ENCODE data around the gene RTKN2.
A peak's percentile ranks its signal among the peaks of the same experiment; 100 is the strongest.
"Not testable (repeated sequence)": the region's sequence is repeated elsewhere in the genome, so short reads cannot be mapped to it uniquely, and the experiment has no call there.

RTKN2 gene, protein sequence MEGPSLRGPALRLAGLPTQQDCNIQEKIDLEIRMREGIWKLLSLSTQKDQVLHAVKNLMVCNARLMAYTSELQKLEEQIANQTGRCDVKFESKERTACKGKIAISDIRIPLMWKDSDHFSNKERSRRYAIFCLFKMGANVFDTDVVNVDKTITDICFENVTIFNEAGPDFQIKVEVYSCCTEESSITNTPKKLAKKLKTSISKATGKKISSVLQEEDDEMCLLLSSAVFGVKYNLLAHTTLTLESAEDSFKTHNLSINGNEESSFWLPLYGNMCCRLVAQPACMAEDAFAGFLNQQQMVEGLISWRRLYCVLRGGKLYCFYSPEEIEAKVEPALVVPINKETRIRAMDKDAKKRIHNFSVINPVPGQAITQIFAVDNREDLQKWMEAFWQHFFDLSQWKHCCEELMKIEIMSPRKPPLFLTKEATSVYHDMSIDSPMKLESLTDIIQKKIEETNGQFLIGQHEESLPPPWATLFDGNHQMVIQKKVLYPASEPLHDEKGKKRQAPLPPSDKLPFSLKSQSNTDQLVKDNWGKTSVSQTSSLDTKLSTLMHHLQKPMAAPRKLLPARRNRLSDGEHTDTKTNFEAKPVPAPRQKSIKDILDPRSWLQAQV

DNA sequence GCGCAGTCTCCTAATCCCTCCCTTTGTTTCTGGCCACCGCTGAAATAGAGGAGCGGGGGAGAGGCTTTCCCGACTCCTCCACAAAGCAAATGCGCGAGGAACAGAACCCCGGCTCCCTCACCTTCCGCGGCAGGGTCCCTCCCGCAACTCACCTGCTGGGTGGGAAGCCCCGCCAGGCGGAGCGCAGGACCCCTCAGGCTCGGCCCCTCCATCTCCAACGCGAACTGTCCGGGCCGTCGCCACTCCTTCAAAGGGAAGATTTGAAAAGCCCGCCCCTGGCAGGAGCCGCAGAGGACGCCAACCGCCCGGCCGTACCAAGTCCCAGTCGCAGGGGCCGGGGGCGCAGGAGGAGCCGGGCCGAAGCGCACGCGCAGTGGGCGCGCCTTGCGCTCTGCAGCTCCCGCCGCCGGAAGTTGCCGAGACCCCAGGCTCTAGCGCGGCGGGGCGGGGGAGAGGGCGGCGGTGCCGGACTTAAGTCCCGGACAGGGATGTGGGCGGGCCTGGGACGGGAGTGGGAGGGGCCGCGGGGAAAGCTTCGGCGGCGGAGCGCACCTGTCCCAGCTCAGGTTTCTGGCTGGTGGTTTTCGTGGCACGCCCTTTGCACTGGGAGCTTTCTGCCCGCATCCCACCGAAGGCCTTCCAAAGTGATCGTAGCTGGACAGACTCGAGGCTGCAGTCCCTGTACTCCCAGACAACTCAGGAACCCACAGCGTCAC, at the start of gene RTKN2:
TSS of gene RTKN2 (minus strand) at position 446 of the 716 bp plus-strand sequence. CDS start at position 212, 234 bp downstream.
- peak; percentile 42 for DNase-seq

DNA sequence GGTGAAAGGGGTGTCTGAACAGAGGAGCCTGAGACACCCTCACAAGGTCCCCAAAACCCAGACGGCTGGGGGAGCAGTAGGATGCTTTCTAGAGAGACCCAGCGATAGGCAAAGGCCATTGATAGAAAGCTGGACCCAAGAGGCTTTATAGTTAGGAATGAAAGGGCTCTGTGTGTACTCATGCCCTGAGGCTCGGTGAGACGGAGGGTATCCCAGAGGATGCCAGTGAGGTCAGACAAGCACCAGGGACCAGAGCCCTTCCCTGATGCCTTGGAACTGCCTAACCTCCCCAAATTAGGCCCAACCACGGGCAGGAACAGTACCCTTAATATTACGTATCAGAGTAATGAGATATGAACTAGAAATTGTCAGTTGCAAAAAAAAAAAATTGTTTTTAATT, 48.6 kb upstream of the RTKN2 start:
- no peak for DNase-seq

DNA sequence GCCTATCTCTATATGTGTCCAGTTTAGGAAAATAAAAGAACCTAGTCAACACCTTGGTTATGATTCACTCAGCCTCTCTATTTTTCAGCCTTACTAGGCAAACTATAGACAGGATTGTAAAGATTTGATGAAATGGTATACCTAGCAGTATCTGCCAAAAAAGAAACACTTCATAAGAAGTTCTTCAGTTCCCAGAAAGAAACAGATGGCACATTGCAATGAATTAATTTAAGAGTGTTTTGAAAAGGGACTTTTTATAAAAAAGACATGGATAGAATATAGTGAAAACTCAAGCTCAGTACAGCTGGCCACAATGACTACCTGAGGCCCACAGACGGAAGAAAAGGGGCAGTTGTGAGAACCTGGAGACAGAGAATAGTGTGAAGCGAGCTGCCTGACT, 40.6 kb upstream of the RTKN2 start:
- no peak for DNase-seq

DNA sequence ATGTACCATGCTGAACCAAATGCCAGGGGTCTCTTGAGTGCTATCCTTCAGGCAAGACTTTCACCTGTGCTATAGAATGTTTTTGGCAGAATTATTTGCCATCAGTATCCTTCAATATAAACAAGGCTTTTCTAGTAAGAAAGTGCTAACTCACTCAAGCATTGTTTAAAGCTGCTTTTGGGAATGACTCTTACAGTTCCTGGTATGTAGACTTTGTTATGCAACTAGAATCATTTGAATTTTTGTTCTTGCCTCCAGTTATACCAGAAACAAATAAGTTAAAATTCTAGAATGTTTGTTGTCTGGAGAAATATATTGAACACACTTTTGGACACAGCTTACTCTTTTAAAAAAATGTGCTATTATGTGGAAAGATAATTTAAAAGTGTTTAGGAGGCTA, 39.5 kb upstream of the RTKN2 start:
- DNase-seq = no peak

DNA sequence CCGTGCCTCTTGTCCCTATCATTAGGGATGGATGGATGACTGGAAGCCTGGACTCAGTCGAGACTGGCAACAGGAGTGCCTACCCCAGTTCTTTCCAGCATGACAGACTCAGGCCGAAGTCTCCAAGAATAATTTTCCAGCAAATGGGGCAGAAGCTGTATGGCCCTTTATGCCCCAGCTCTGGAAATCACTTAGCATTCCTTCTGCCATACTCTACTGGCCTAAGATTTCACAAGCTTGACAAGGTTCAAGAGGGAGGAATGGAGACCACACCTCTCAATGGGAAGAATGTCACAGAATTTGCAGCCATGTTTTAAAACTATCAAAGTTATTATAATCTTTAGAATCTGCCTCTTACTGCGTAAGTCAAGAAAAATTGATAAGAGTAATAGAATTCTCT, 39.0 kb upstream of the RTKN2 start:
- DNase-seq = no peak

DNA sequence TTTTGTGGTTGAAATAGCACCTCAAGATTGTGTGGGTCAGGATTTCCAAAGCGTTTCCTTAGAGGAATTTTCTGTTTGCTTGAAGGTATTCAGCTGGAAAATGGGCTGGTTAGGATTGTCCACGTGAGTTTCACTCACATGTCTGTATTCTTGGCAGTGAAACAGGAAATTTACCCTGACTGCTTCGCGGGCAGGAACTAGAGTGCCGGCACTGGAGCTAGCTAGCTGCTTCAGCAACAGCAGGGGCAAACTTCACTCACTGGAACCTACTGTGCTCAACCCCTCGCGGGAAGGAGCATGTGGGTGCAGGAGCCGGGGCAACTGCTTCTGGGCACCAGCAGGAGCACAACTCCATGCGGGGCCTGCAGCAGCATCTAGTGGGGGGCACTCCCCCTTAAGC, 38.0 kb upstream of the RTKN2 start:
- no peak for DNase-seq

DNA sequence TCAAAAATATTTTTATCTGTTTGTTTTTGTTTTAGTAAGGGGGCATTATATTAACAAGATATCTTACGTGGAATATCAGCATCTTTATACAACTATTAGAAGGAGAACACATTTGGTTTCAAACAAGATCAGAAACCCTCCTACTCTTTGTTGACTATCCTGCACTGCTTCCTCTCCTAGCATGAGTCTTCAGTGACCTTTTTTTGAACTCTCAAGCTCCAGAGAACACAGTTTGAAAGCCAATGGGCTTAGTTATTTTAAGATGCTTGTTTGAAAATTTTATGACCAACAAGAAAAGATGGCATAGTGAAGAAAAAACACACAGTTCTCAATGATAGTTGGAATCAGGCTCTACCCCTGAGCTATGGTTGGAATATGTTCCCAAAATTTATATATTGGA, 37.2 kb upstream of the RTKN2 start:
- no peak for DNase-seq

DNA sequence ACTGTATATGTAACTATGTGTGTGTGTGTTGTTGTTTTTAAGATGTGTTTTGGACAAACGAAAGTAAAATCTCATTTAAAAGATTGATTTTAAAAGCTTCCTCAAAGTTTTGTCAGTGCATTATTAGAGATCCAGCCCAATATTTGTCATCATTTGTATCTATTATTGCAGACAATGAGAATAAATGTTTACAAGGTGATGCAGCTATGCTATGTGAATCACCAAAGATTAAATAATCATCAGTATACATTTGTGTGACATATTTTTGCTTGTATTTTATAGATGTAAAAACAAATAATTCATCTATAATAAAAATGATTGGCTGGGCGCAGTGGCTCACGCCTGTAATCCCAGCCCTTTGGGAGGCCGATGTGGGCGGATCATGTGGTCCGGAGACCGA, 35.3 kb upstream of the RTKN2 start:
- no peak for DNase-seq

DNA sequence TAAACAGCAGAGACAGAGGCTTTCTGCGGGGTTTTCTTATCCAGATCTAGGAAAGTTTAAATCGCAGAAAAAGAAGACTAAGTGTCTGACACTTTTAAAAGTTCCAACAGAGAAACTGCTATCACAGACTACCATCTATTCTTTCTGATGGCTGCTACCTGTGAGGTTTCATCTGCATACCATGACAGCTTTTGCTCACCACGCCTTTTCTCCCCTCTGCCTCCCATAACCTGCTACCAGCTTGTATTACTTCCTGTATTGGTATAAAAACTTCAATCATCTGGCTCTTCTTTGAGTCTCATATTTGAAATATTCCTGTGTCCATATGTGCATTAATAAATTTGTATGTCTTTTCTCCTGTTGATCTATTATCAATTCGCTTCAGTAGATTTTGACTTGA, 34.1 kb upstream of the RTKN2 start:
- DNase-seq = no peak

DNA sequence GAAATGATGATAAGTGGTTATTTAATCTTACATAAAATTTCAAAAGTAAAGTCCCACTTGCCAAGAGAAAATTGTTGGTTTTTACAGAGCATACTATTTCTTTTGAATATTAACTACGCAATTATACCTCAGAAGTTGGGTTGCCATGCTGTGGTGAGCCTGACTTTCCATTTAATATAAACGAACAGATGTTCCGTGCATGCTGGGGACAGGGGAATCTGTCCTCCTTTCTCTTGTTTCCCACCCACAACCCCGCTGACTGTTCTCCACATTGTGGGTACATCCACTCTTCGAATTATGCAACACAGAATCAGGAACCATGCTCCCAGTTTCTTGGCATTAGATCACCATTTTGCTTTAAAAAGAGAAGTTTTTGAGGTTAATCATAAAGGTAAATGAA, 29.2 kb upstream of the RTKN2 start:
- no peak for DNase-seq

DNA sequence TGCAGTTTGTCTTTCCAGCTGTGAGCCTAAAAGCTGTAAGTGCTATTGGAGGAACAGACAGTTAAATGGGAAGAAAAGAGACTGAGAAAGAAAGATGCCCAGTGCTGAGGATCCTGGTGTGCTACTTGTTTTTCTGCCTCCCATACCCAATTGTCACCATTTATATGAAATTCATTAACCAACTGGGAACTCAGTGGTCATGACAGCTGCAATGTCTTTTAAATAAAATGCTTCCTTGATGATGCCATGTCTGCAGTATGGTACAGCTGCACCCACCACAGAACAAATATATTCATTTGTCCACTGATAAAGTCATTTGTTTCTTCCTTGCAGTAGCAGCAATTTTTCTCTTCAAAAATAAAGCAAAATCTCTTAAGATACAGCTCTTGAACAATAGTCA, 15.6 kb upstream of the RTKN2 start:
- DNase-seq = no peak

DNA sequence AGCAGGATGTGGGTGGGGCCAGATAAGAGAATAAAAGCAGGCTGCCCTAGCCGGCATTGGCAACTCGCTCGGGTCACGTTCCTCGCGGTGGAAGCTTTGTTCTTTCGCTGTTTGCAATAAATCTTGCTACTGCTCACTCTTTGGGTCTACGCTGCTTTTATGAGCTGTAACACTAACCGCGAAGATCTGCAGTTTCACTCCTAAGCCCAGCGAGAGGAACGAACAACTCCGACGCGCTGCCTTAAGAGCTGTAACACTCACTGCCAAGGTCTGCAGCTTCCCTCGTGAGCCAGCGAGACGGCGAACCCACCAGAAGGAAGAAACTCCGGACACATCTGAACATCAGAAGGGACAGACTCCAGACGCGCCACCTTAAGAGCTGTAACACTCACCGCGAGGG, 12.7 kb upstream of the RTKN2 start:
- DNase-seq = not testable (repeated sequence)

DNA sequence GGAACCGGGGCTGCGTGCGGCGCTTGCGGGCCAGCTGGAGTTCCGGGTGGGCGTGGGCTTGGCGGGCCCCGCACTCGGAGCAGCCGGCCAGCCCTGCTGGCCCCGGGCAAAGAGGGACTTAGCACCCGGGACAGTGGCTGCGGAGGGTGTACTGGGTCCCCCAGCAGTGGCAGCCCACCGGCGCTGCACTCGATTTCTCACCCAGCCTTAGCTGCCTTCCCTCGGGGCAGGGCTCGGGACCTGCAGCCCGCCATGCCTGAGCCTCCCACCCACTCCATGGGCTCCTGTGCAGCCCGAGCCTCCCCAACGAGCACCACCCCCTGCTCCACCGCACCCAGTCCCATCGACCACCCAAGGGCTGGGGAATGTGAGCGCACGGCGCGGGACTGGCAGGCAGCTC, 11.7 kb upstream of the RTKN2 start:
- DNase-seq = not testable (repeated sequence)

DNA sequence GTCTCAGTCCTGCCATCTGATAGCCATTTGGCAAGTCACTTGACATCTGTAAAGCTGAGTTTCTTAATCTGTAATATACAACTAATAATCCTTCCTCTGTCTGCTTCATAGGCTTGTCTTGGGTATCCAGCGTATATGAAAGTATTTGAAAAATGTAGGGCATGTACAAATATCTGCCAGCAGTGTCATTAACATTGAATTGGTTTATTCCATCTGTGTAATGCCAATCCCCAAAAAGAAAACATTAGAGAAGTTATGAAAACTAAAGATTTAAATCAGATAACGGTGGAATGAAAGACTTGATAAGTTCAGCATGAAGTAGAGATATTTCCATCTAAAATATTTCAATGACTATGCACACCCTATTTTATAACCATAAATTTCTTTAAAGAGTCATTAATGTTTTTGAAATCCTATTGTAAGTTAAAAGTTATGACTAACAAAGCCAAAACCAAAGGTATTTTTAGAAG, 9.8 kb upstream of the RTKN2 start:
- DNase-seq = peak; percentile 12

DNA sequence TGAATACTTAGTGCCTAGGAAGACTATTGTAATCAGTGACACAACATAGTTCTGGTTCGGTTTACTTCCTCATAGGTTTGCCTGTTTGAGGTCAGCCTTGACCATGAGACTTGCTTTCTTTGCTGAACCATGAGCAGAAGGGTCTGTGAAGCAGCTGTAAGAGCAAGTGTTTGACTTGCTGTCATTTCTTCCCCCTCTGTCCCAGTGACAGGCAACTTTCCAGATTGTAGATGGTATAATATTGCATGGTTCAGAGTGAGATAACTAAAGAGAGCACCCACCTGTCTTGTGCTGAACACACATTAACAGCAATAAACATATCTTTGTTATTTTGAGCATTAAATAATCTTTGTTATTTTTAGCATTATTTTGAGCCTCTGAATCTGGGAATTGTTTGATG, 9.3 kb upstream of the RTKN2 start:
- DNase-seq = no peak

DNA sequence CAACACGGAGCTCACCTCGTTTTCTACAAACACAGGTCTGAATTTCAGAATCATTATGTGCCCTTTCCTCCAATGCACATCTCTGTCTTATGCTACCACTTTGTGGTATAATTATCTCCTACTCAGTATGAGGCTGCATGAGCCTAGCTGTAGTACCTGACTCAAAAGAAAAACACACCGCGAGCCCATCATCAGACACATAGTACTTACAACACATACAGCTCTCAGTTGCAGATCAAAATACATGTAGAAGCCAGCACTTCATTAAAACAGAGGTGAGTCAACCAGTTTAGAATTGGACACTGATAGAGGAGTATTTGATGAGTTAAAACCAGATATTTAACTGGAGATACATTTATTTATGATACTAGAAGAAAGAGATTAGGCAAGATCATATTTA, 1.4 kb upstream of the RTKN2 start:
- DNase-seq = no peak

DNA sequence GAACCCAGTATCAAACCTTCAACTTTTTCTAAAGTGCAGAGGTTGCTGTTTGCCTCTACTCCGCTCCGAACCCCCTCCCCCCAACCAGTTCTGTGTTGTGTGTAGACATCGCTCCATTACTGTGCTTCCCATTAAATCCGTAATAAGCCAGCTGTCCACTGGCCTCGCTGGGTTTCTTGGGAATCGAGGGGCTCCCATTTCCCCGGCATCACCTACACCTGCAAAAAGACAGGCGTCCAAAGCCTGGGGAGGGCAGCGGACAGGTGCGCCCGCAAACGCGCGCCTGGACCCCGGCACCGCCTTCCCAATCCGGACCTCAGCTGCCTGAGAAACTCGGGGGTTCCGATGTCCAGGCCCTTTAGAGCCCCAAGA, 631 bp downstream of the RTKN2 start:
- no peak for DNase-seq

DNA sequence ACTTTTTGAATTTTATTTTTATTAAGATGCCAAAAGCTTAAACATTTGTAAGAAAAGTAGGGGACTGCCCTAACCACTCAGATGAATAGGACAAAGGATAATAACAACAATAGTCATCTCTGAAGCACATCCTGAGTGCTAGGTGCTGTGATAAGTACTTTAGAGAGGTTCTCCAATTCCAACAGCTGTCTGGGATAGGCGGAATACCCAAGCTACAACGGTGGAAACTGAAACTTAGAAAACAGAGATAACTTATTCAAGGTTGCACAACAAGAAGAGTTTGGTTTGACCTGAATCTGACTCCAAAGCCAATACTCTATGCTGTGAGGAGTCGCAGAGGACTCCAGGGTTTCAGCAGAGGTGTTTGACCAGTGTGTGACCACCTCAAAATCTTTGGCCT, 2.0 kb downstream of the RTKN2 start:
- DNase-seq = no peak

DNA sequence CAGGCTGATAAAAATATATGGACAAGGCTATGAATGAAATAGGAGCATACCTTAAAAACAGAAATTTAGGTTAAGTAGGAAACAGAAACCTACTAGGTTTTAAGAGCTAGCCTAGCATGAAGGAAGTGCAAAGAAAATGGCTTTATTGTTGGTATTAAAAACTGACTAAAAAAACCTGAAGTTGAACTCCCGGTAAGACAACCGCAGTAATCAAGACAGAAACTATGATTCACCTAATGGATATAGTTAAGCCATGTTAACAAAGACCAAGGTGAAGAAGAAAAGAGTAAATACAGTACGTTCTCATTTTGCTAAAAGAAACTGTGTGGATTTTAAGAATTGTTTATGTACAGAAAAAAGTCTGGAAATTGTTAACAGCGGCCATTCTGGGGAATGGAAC, 2.5 kb downstream of the RTKN2 start:
- no peak for DNase-seq

DNA sequence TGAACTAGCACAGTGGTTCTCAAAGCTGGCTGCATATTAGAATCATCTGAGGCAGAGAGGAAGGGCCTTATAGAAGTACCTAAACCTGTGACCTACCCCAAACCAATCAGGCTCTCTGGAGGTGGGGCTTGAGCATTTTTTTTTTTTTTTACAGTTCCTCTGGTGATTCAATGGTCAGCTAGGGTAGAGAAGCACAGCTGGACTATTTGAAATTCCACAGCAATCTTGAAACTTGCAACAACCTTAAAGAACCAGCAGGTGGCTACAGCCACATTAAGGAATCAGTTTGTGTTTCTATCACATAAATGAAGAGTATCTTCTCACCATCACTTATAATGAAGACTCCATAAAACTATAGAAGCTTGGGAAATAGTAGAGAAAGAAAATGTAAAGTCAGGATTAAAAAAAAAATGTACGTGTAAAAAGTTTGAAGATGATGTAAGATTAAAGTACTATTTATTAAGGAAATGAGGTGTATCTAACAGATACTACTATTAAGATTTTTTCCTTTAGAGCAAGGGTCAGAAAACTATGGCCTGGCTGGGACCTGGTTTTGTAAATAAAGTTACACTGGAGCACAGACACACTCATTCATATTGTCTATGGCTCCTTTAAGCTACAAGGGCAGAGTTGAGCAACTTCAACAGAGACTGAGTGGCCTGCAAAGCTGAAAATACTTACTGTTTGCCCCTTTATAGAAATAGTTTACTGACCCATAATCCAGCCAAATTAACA, 3.8 kb downstream of the RTKN2 start:
- DNase-seq = peak; percentile 83

DNA sequence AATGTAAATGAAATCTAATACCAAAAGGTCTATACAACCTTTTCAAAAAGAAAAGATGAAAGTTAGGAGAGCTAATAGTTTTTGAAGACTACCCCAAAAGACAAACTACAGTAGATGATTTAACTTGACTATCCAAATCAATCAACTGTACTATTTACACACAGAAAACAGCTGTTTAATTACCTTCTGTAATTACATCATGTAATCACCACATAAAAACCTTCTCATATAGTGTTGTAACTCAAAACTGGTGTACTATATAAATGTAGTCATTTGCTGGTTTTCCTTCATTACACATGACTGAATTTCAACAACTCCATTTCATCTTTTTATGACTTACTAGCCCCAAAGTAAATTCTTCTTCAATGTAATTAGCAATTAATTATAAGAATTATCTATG, 4.5 kb downstream of the RTKN2 start:
- DNase-seq = no peak

DNA sequence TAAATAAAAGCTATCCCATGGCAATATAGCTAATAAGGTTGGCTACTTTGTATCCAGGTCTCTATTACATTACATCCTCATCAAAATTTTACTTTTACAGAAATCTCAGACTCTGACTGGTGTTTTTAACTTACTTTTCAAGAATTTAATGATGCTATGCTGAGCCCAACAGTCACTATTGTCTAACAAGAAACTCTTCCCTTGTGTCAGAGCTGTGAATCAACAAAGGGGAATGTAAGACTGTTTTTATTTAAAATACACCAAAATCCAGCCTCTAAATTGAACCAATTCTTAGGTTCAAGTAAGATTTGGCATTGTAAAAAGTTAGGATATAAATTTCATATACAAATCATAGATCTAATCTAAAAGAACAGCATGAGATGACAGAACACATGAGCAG, 7.0 kb downstream of the RTKN2 start:
- no peak for DNase-seq

DNA sequence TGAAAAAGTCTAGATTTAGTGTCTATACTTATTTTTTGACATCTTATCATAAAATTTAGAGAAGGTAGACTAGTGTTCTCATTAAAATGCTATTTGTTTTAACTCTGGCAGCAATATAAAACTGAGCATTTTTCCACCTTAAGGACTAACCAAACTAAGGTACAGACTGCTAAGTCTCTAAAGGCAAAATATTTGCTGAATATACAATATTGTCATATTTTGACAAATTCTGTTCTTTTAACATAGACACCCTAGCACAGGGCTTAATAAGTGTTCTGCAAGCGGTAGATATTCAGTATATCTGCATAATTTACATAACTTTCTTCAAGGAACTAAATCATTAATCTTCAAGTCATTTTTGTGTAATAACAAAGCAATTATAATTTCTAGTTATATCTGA, 8.6 kb downstream of the RTKN2 start:
- no peak for DNase-seq

Measured in NCI-H226 (cell line).